Stimulated activated CD8-positive, alpha-beta memory T cell treated with anti-CD3 and anti-CD28 coated beads, Interleukin-12 subunit alpha, Interleukin-12 subunit beta, amount 100 ng/mL, for 4 hours (primary cell): ENCODE data around the gene ASAP2.
"Not testable (repeated sequence)": the region's sequence is repeated elsewhere in the genome, so short reads cannot be mapped to it uniquely, and the experiment has no call there.

Experiments
- DNase-seq: peaks from one replicate; pipeline ENCODE4 v3.0.0-alpha.2; 2020; ENCODE audit warnings: low read depth

ASAP2 gene

GRCh38 chr2:9212661-9213411 is 6.2 kb downstream of the ASAP2 start:
- DNase-seq, result no peak

GRCh38 chr2:9213477-9214051 is 7.0 kb downstream of the ASAP2 start:
- no peak for DNase-seq

- DNase-seq, result no peak
Observed at GRCh38 chr2:9214873-9215272, 8.3 kb downstream of the ASAP2 start.

GRCh38 chr2:9215680-9216079 is 9.1 kb downstream of the ASAP2 start:
- DNase-seq, result no peak

- not testable (repeated sequence) for DNase-seq
Observed at GRCh38 chr2:9216143-9216542, 9.5 kb downstream of the ASAP2 start.

- DNase-seq, result no peak
Observed at GRCh38 chr2:9217838-9218770, 11.5 kb downstream of the ASAP2 start.

DNA sequence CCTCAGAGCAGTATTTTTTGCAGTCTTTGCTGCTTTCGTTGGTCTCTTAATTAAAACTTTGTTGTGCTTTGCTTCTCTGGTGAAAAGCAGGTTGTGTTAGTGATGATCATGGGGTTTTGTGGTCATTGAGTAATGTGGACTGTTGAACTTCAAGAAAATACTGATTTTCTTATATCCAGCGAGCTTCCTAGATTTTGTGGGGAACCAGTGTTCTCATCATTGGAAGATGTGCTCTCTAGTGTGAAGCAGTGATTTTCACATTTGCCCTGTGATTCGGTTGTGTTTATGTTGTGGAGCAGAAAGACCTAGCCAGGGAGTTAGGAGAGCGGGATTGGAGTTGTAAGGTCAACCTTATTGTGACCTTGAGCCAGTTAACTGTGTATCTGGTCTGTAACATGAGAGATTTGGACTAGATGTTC is 12.4 kb downstream of the ASAP2 start:
- no peak for DNase-seq

DNA sequence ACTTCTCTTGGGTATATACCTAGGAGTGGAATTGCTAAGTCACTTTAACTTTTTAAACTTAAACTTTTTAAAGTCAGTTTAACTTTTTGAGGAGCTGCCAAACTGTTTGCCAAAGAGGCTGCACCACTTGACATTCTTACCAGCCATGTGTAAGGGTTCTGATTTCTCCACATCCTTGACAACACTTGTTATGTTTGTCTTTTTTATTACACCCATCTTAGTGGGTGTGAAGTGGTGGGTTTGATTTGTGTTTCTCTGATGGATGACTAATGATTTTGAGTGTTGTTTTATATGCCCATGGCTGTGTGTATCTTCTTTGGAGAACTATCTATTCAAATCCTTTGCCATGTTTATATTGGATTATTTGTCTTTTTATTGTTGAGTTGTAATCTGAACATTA is 13.6 kb downstream of the ASAP2 start:
- DNase-seq, result no peak

DNA sequence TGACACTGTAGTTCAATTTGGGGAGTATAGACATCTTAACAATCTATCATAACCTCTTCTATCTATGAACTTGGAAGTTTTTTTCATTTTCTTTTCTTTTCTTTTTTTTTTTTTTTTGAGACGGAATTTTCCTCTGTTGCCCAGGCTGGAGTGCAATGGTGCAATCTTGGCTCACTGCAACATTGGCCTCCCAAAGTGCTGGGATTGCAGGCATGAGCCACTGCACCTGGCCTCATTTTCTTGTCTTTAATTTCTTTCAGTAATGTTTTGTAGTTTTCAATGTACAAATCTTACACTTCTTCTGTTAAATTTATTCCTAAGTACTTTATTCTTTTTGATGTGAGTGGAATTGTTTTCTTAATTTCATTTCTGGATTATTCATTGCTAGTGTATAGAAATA is 14.6 kb downstream of the ASAP2 start:
- no peak for DNase-seq

GRCh38 chr2:9222239-9222892 is 15.8 kb downstream of the ASAP2 start:
- DNase-seq, result no peak

- DNase-seq, result no peak
Observed at GRCh38 chr2:9222893-9223287, 16.3 kb downstream of the ASAP2 start.

GRCh38 chr2:9225806-9226205 is 19.2 kb downstream of the ASAP2 start:
- DNase-seq, result no peak

GRCh38 chr2:9226458-9227380 is 20.1 kb downstream of the ASAP2 start:
- no peak for DNase-seq

- DNase-seq, result no peak
Observed at GRCh38 chr2:9228088-9228751, 21.6 kb downstream of the ASAP2 start.

DNA sequence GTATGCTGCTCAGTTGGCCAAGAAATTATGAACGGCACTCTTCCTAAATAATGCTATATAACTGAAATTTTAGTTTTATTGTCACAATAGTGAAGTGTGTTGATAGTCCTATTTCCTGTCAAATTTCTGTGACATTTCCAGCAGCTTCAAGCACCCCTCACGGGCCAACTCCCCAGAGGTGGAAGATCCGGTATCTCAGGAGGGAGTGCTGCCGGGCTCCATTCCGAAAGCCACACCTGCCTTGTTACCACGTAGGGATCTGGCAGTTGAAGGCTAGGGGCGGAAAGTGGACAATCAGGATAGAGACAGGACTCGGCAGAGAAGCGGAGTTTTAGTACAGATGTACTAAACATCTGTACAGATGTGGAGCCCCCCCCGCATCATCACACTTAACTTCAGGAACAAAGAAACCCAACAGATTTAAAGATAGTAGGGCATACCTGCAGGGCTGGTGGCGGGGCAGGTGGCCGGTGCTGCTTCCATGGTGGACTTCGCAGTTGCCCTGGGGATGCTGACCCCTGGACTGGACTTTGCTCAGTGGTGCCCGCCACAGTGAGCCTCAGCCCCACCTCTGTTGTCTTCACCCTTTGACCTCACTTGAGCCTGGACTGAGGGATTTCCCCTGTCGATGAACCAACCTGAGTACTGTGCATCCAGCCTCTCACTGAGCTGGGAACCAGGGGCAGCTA is 22.3 kb downstream of the ASAP2 start:
- no peak for DNase-seq

DNA sequence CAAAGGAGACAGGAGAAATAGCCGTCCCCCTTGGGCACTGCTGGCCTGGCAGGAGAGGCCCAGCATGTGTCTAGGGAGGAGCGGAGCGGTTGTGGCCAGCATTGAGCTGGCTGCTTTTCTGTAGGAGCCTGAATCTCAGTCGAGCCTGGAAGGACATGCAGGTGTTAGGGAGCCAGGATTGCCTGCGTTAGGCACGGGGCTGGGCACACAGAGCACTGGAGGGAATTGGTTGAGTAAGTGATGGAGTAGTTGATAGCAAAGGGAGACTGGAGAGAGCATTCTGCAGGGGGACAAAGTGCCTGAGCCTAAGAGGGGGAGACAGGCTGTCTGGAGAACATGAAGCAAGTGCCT is 22.8 kb downstream of the ASAP2 start:
- no peak for DNase-seq

DNA sequence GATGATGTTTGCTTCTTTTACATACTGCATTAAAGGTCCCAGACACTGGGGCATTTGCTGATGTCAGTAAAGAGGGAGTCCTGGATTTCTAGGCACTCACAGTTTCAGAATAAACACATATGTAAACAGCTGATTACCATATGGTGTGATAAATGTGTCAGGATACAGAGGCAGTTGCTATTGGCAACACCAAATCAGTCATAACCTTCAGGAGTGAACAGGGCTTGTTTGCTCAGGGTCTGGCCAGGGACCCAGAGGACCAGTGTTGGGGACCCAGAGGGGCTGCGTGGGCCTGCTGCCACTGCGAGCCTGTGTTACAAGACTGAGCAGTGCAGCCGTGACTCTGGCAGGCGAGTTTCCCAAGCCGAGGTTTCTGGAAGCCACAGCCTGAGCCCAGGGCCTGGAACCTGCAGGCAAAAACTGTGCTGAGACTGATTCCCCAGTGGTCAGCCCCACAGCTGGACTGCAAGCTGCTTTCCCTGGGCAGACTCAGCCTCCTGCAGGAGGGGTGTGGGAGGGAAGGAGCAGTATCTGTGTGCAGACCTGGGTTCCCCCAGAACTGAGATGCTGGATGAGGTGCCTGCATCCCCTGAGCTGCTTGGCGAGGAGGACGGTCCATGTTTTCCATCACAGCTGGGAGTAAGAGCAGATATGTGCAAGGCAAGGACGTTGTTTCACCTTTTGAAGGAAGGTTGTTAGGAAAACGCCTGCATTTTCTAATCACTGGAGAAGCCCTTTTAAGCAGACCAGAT is 23.6 kb downstream of the ASAP2 start:
- DNase-seq, result no peak

GRCh38 chr2:9230881-9231280 is 24.3 kb downstream of the ASAP2 start:
- DNase-seq, result no peak
